Esophagus muscularis mucosa (tissue), 4 donors: Measurements from ENCODE around the gene CMTM4. TPM values are rescaled to one million over a fixed set of nuclear protein-coding genes. Genes with fewer than 3 reads are reported as not detected.

Source experiments
- DNase-seq: peaks from one replicate; pipeline ENCODE4 v3.0.0-alpha.2; 2017; ENCODE audit errors: extremely low spot score
- H3K27ac ChIP-seq, 4 donors: fragments of 200-600 bp; sonication (generic); replicated peaks in 1 of 4; 1 replicate in 3 of 4; 2 replicates in 1 of 4; pipeline ENCODE4 v1.5.1; 2016 to 2019; ENCODE audit warnings: mild to moderate bottlenecking in 1 of 4
- H3K27me3 ChIP-seq, 4 donors: fragments of 200-600 bp; sonication (generic); one replicate each; pipeline versions ENCODE4 v1.5.1 to v1.6.0; 2016 to 2019
- H3K36me3 ChIP-seq, 4 donors: fragments of 200-600 bp; sonication (generic); one replicate each; pipeline ENCODE4 v1.5.1; 2016 to 2019
- H3K4me1 ChIP-seq, 4 donors: fragments of 200-600 bp; sonication (generic); one replicate each; pipeline ENCODE4 v1.5.1; 2016 to 2019
- H3K4me3 ChIP-seq, 4 donors: fragments of 200-600 bp; sonication (generic); 1 replicate in 2 of 4; 2 replicates in 2 of 4; pipeline ENCODE4 v1.5.1; 2016 to 2019; ENCODE audit warnings: mild to moderate bottlenecking in 4 of 4, moderate library complexity in 1 of 4
- H3K9me3 ChIP-seq, 4 donors: fragments of 200-600 bp; sonication (generic); 1 replicate in 3 of 4; 2 replicates in 1 of 4; pipeline ENCODE4 v1.5.1; 2016 to 2019
- EP300 ChIP-seq: sonication (generic); formaldehyde crosslinking; IDR thresholded peaks from one replicate; pipeline ENCODE4 v1.6.1; 2017; ENCODE audit warnings: antibody characterized with exemption
- POLR2A ChIP-seq: fragments of 450-650 bp; IDR thresholded peaks from one replicate; pipeline ENCODE4 v1.6.1; 2017; ENCODE audit warnings: antibody characterized with exemption, moderate library complexity, mild to moderate bottlenecking, low read depth
- POLR2AphosphoS5 ChIP-seq, 2 donors: sonication (generic); formaldehyde crosslinking; IDR thresholded peaks; one replicate each; pipeline ENCODE4 v1.6.1; 2017; ENCODE audit warnings: antibody characterized with exemption in 2 of 2
- WGBS: methylation state at CpG from one replicate; pipeline ENCODE4 v1.1.5; 2018; 5-methylcytosine and 5-hydroxymethylcytosine counted together
- intact Hi-C: fragments of 100-400 bp; cut with DNase I; formaldehyde crosslinking; loops from one replicate; pipeline ENCODE4 v1.15.1; 2023
- total RNA-seq, 4 donors: library from RNA; depleted of rRNA; stranded (reverse); fragments of >200 nt; gene quantifications; one replicate each; pipeline versions ENCODE4 v1.1.0 to v1.2.1, GENCODE V29; 2016
- TF ChIP-seq, protein P1 (sequence below), 3 experiments: fragments of 200-600 bp in 2 of 3; fragments of 450-650 bp in 1 of 3; sonication (generic) in 2 of 3; IDR thresholded peaks; one replicate each; pipeline ENCODE4 v1.5.1; 2017 to 2019; ENCODE audit warnings: antibody characterized with exemption in 3 of 3, mild to moderate bottlenecking in 2 of 3, moderate library complexity in 1 of 3

CMTM4 gene
- total RNA-seq, 4 donors from 2014 or later: 9.8 to 19.8 (median 15.0) TPM

DNA sequence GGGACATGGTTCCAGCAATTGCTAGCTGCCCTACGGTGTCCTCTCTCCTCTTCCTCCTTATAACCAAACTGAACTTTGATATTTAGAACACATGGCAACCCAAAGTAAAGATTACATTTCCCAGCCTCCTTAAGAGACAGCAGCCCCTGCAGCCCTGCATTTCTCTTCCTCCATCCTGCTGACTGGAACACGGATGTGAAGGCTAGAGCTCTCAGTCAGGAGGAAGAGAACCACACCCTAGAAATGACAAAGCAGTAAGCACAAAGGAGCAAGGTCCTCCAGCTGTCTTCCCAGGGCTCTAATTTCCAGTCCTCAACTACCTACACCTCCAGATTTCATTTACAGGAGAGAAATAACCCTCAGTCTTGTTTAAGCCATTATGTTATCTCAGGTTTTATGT, 44.0 kb upstream of the CMTM4 start:
- peak overlapping the region; percentile 79 to 87 (median 82) for H3K27ac ChIP-seq
- H3K4me1 ChIP-seq: peaks cover 35 to 72% (median 57%) of the 10 kb centered on the region in 4 donors
- 47% methylated on average over 2 of the region's 2 CpGs for WGBS
- H3K9me3 ChIP-seq: no peaks in the 10 kb centered on the region
- TF ChIP-seq POLR2AphosphoS5 (IDR thresholded peaks at IDR 0.05) (peak; percentile 23 to 58), EP300 (no peak)
- no peaks in the 10 kb centered on the region for H3K27me3 ChIP-seq
- no peak for DNase-seq
- H3K4me3 ChIP-seq: no peak overlapping the region
- peaks cover 7 to 76% (median 69%) of the 10 kb centered on the region in 4 donors for H3K36me3 ChIP-seq
- intact Hi-C loops: no loop called here

DNA sequence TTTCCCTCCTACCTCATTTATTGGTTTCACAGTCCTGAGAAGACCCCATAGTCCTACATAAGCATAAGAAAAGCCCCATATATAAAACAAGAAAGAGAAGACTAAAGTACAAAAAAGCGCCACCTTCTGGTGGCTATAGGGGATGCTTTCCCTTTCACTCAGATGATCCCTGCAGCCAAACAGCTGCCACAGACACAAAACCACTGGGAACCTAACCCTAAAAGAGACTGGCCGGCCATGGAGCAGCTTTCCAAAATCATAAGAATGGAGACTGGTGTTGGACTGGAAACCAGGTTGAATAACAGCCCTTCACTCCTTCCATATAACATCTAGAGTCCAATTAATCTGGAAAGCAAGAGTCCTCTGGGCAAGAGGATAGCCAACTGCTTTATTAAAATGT, 43.5 kb upstream of the CMTM4 start:
- no peak for DNase-seq
- 42% methylated on average over 2 of the region's 2 CpGs for WGBS
- no peaks in the 10 kb centered on the region for H3K9me3 ChIP-seq
- intact Hi-C loops: no loop called here
- TF ChIP-seq, protein P1, sequence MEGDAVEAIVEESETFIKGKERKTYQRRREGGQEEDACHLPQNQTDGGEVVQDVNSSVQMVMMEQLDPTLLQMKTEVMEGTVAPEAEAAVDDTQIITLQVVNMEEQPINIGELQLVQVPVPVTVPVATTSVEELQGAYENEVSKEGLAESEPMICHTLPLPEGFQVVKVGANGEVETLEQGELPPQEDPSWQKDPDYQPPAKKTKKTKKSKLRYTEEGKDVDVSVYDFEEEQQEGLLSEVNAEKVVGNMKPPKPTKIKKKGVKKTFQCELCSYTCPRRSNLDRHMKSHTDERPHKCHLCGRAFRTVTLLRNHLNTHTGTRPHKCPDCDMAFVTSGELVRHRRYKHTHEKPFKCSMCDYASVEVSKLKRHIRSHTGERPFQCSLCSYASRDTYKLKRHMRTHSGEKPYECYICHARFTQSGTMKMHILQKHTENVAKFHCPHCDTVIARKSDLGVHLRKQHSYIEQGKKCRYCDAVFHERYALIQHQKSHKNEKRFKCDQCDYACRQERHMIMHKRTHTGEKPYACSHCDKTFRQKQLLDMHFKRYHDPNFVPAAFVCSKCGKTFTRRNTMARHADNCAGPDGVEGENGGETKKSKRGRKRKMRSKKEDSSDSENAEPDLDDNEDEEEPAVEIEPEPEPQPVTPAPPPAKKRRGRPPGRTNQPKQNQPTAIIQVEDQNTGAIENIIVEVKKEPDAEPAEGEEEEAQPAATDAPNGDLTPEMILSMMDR (IDR thresholded peaks at IDR 0.05): peak; percentile 44 to 63 (median 45)
- no peak for TF ChIP-seq POLR2A
- H3K4me1 ChIP-seq: peaks cover 35 to 72% (median 57%) of the 10 kb centered on the region in 4 donors
- peak overlapping the region; percentile 79 to 87 (median 82) for H3K27ac ChIP-seq
- H3K27me3 ChIP-seq: no peaks in the 10 kb centered on the region
- H3K36me3 ChIP-seq: peaks cover 13 to 76% (median 69%) of the 10 kb centered on the region in 4 donors
- H3K4me3 ChIP-seq: no peak overlapping the region

DNA sequence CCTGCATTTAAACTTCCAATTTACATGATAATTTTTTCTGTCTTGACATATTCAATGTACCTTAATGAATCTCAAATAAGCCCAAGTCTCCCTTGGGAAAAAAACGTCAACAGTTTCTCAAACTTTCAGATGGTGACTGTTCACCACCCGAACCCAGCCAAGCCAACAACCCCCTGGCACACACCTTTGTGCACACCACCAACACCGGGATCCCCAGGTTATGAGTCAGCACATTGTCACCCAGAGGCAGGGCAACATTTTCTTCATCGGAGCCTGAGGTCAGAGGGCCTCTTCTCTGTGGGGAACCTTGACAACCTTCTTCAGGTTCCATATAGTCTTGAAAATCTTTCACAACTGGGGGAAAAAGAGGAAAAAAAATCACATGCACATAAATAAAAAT, 39.3 kb upstream of the CMTM4 start:
- intact Hi-C loops: no loop called here
- TF ChIP-seq POLR2A (no peak), POLR2AphosphoS5 (IDR thresholded peaks at IDR 0.05) (no peak), EP300 (no peak)
- TF ChIP-seq, protein P1 (IDR thresholded peaks at IDR 0.05): no peak

DNA sequence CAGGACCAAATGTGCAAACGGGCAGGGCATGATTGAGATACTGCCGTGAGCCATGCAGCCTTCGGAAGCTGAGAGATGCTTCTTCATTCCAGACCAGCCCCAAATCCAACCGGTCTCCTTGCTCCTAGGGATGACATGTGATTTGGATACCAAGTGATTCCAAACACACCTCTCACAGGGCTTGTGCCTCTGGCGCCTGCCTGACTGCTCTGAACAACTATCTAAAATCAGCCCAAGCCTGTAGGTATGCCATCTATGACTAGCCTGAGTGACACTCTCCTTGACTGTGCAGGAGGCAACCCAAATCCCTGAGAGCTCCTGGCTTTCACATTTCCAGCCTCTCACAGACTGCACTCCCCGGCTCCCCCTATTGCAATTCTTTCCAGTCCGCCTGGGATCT, 34.6 kb upstream of the CMTM4 start:
- no peaks in the 10 kb centered on the region for H3K9me3 ChIP-seq
- no peak overlapping the region for H3K4me3 ChIP-seq
- H3K4me1 ChIP-seq: peaks cover 3 to 19% (median 12%) of the 10 kb centered on the region in 4 donors
- peaks cover 49 to 95% (median 91%) of the 10 kb centered on the region in 4 donors for H3K36me3 ChIP-seq
- no peak overlapping the region for H3K27ac ChIP-seq
- 82% methylated on average over 6 of the region's 7 CpGs for WGBS
- H3K27me3 ChIP-seq: no peaks in the 10 kb centered on the region
- TF ChIP-seq, protein P1 (IDR thresholded peaks at IDR 0.05): no peak
- no peak for TF ChIP-seq POLR2AphosphoS5 (IDR thresholded peaks at IDR 0.05)
- TF ChIP-seq EP300: no peak
- TF ChIP-seq POLR2A: no peak
- intact Hi-C loops: loop anchor here (5.0 kb wide), 1 partner anchor 69 kb away; no protein-coding TSS in a partner anchor
- DNase-seq: no peak

More for the DNA sequence above, 39.3 kb upstream of the CMTM4 start:
- Histone ChIP-seq H3K36me3 (peaks cover 48 to 94% (median 86%) of the 10 kb centered on the region in 4 donors), H3K4me1 (peaks cover 16 to 41% (median 30%) of the 10 kb centered on the region in 4 donors), H3K27ac (no peak overlapping the region), H3K9me3 (no peaks in the 10 kb centered on the region), H3K27me3 (no peaks in the 10 kb centered on the region), H3K4me3 (no peak overlapping the region)
- no peak for DNase-seq
- 78% methylated on average over 4 of the region's 4 CpGs for WGBS

DNA sequence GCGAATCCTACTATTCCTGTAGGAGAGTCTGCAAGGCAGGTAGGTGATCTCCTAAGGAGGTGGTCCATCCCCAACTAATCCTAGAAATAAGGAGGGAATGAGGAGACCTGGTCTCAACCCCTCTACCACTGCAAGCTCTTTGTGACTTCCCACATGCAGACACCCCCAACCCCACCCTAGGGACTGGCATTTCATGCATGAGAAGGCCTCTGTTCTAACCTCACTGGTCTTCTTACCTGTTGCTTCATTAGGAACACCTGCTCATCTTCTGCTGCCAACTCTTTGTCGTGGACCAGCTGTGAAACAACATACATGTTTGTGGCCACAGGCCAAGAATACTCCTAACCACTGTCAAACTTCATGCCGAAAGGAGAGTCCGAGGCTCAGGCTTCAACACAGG, 32.3 kb upstream of the CMTM4 start:
- Histone ChIP-seq H3K4me3 (no peak overlapping the region), H3K27me3 (no peaks in the 10 kb centered on the region), H3K4me1 (peaks cover 3 to 19% (median 12%) of the 10 kb centered on the region in 4 donors), H3K9me3 (no peaks in the 10 kb centered on the region), H3K36me3 (peaks cover 51 to 95% (median 91%) of the 10 kb centered on the region in 4 donors), H3K27ac (peak overlapping the region in 1 of 4 donors; percentile 6)
- TF ChIP-seq POLR2AphosphoS5 (IDR thresholded peaks at IDR 0.05) (no peak), EP300 (no peak), POLR2A (no peak)
- TF ChIP-seq, protein P1 (IDR thresholded peaks at IDR 0.05): no peak
- 59% methylated on average over 4 of the region's 4 CpGs for WGBS
- no peak for DNase-seq
- intact Hi-C loops: no loop called here
